Cerebellar nuclear complex (tissue), 1 donor: Measurements from ENCODE around the gene OGA.
A peak's percentile ranks its signal among the peaks of the same experiment; 100 is the strongest.

Experiments used
- DNase-seq, 2 experiments: peaks; one replicate each; lab custom pipeline; 2025; lab: John Stamatoyannopoulos, UW

OGA gene

GRCh38 chr10:101818119-101818871 is at the start of gene OGA:
Gene OGA, minus strand, starts transcription at chr10:101818444. Its CDS starts 422 bp downstream, at chr10:101818022.
- DNase-seq = peak; percentile 98 to 99

GRCh38 chr10:101867931-101868330 is 49.7 kb upstream of the OGA start:
- DNase-seq = no peak

- DNase-seq = no peak
Observed at GRCh38 chr10:101859530-101859929, 41.3 kb upstream of the OGA start.

DNA sequence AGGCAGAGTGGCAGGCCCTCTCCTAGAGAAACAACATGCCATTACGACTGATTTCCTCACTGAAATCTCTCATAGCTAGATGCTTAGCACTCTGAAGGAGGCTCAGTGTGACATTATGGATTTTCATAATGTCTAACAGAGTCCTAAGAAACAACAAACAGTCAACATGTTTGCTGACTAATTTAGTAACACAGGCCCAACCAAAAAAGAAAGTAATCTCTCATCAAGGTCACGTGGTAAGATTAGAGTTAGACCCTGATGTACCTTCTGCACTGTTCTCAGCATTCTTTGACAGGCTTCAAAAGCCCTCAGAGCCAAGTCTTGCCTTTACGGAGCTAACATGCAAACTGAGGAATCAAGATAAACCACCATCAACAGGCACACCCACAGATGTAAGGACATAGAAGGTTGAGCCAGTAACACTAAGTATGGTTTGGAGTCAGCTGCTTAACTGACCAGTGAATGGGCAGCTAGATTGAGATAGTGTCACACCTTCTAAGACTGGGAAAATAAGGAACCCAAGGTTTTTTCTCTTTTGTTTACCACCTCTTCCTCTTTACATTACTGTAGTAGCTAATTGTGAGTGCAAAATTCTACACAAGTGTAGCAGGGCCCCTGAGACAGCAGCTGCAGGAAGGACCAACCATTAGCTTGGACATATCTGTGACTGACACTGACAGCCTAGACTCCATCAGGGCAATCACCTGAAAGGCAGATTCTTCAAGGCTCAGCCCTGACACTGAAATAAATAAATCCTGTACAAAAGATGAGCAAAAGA is 40.7 kb upstream of the OGA start:
- DNase-seq = no peak

DNA sequence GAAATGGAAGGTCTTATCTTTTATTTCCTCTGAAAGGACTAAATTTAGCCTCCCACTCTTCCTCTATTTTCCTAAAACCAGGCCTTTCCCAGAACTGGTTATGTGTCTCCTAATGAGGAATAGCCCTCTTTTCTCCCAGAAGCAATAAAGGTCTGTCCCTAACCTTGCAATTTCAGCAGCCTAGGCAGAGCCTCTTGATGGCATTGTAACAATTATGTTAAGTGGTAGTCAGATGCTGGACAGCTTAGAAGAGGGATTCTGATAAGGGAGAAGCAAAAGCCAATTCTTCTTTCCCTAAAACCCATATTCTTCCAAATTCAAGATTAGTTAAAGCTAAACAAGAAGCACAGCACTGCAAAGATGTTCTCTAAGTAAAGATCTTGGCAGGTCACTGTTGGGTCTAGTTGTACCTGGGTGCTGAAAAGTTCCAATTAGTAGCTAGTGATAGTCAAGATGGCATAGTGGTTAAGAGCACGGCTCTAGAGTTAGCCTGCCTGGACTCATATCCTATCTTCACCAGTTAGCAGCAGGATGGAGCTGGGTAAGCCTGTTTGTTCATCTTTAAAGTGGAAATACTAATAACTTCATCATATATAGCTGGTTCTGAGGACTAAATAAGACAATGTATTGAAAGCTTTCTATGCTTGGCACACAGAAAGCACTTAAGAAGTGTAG is 39.7 kb upstream of the OGA start:
- DNase-seq = no peak

- DNase-seq = no peak
Observed at GRCh38 chr10:101856626-101857025, 38.4 kb upstream of the OGA start.

GRCh38 chr10:101851411-101852116 is 33.3 kb upstream of the OGA start:
- no peak for DNase-seq

DNA sequence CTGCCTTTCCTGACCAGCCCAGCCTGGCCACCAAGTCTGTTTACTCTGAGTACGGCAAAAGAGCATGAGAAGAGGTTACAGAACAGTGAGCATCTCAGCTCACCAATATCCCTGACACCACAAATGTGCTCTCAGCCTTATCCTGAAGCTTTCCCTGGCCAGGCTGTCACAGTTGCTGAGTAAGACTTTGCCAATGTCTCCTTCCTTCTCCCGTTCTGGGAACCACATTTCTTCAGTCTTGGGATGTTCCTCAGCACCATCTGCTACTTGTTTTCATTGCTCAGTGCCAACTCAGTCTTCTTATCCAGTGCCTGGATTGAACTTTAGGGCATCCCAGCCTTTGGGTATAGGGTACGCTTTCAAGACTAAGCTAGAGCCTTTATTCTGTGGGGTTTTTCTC is 32.5 kb upstream of the OGA start:
- no peak for DNase-seq

GRCh38 chr10:101848894-101849351 is 30.7 kb upstream of the OGA start:
- no peak for DNase-seq

DNA sequence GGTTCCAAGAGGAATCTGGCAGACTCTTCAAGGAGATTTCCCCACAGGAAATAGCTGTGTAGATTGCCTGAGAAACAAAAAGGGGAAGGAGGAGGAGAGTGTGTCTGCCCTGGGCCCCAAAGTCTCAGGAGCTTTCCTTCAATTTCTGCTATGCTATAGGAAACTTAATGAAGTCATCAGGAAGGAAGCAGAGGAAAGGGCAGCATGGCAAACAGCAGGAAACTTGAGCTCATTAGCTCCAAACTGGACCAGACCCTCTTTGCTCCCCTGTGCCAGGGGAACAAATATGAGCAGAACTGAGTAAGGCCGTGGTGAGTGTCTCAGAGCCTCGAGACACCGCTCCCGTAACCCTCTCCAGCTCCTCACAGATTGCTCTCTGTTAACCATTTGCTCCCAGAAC is 30.2 kb upstream of the OGA start:
- DNase-seq = no peak

GRCh38 chr10:101845893-101846292 is 27.6 kb upstream of the OGA start:
- no peak for DNase-seq

- no peak for DNase-seq
Observed at GRCh38 chr10:101843032-101844021, 25.1 kb upstream of the OGA start, which contains the start of gene KCNIP2. Gene KCNIP2, minus strand, starts transcription at chr10:101843800. Its CDS starts 232 bp downstream, at chr10:101843568.

DNA sequence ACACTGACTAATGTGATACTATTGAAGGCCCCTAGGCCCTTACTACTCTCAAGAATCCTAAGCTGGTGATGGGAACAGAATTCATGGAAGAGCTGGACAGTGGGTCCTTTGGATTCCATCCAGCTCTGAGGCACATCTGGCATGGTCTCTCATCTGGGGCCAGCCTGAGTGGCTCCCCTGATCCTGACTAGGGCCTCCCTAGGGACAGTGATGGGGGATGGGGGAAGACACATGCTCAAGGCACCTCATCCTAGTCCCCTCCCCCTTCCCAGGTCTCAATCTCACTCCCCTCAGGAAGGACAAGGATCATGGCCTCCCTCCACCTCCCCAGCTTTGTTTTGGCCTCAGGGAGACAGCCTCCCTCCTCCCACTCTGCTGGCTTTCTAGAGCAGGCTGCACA is 23.6 kb upstream of the OGA start:
- no peak for DNase-seq

- peak; percentile 38 to 67 for DNase-seq
Observed at GRCh38 chr10:101840741-101841453, 22.7 kb upstream of the OGA start.

DNA sequence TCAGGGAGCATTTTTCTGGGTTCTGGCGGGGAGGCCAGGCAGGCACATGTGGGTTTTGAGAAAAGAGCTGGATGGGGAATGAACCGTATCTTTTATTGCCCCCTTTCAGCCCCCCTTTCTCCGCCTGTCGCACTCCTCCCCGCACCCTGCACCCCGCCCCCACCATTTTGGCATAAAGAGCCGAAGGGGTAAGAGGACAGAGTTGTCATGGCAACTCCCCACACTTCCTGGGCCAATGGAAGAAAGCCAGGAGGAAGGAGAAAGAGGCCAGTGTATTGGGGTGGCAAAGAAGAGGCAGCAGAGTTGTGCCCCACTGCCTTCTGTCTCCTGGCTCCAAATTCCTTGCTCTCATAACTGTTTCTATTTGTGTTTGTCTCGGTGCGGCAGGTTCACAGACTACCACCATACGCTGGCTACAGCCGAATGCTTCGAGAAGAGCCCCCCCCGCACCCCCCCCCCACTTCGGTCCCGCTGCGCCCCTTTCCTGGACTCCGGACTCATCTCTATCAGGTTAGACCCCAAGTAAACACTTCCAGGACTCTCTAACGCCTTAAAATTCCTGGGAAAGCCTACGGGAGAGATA is 21.9 kb upstream of the OGA start:
- DNase-seq = no peak

- peak in 1 of 2 experiments; percentile 6 for DNase-seq
Observed at GRCh38 chr10:101839416-101840063, 21.3 kb upstream of the OGA start.

DNA sequence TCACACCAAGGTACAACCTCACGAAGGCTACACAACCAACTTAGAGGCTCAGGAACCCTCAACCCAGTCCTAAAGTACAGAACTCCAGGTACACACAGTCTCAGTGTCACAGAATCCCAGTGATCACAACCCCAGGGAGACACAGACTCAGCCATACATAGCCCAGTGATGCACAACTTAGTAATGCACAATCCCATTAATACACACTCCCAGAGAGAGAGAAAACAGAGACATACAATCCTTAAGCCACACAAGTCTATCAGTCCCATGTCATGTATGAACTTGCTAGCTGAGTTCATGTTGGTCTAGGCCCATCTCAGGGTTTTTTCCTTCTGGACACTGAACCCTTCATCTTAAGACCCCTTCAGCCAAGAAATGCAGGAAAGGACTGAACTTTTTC is 20.8 kb upstream of the OGA start:
- no peak for DNase-seq

DNA sequence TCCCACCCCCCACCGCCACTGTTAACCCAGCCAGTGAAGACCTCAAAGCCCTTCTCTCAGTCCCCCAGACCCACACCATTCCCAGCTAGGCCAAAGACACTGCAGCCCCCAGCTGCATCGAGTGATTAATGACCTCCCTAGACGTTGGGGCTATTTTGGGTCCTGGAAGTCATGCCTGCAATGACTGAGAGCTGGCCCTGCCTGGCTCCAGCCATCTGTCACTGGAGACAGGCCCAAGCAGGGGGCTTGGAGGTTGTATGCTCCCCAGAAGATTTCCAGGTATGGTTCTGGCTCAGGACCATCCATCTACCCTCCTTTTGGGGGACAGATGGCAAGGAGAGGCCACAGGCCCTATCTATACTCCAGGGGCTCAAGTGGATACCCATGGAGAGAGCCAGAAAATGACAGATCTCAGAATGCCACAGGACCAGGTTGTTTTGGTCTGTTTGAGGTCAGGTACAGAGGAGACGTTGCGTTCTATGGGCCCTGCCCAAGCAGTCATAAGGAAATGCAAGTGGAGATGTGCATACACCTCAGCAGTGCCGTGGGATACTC is 20.2 kb upstream of the OGA start:
- peak in 1 of 2 experiments; percentile 36 for DNase-seq

GRCh38 chr10:101837748-101838147 is 19.5 kb upstream of the OGA start:
- DNase-seq = no peak
